Measurements from ENCODE around the gene SLC7A4.

The SLC7A4 gene

GRCh38 chr22:21018314-21018713, 14.0 kb downstream of the SLC7A4 start:
- Histone ChIP-seq H3K9ac (ENCODE audit: low read length) (no peak overlapping the region), H3F3A (ENCODE audit: insufficient read depth, low read length) (no peaks in the 10 kb centered on the region), H3K4me1 (ENCODE audit: low read length) (no peaks in the 10 kb centered on the region; the same call in 1 of the 2 replicates), H3K27me3 (replicated peaks; ENCODE audit: insufficient read depth, low read length) (peaks cover 58% of the 10 kb centered on the region), H3K27ac (ENCODE audit: low read length) (no peak overlapping the region), H3K4me2 (ENCODE audit: low read depth, low read length) (no peak overlapping the region), H3K4me3 (ENCODE audit: low read length) (no peak overlapping the region), H4K20me1 (ENCODE audit: insufficient read depth, low read length) (no peaks in the 10 kb centered on the region), H3K9me2 (replicated peaks; ENCODE audit: insufficient read depth, low read length) (no peaks in the 10 kb centered on the region), H3K79me2 (ENCODE audit: low read length) (no peaks in the 10 kb centered on the region), H3K36me3 (replicated peaks; ENCODE audit: insufficient read depth, low read length) (no peaks in the 10 kb centered on the region), H3K9me3 (replicated peaks; ENCODE audit: insufficient read depth, low read length) (no peaks in the 10 kb centered on the region), H2AFZ (ENCODE audit: low read length) (no peak overlapping the region)
- no peak for DNase-seq
- TF ChIP-seq EZH2 (optimal IDR thresholded peaks at IDR 0.05; ENCODE audit: low read depth, low read length) (no peak), CTCF (IDR thresholded peaks at IDR 0.05; ENCODE audit: low read length) (no peak), EZH2phosphoT487 (IDR thresholded peaks at IDR 0.05; ENCODE audit: low read length) (no peak)

GRCh38 chr22:21016644-21017420, 15.5 kb downstream of the SLC7A4 start:
- H3K36me3 ChIP-seq (replicated peaks; ENCODE audit: insufficient read depth, low read length), result no peaks in the 10 kb centered on the region
- no peak overlapping the region for H3K9ac ChIP-seq (ENCODE audit: low read length)
- no peak for DNase-seq
- no peaks in the 10 kb centered on the region for H3F3A ChIP-seq (ENCODE audit: insufficient read depth, low read length)
- no peaks in the 10 kb centered on the region for H3K79me2 ChIP-seq (ENCODE audit: low read length)
- H3K27me3 ChIP-seq (replicated peaks; ENCODE audit: insufficient read depth, low read length), result peaks cover 52% of the 10 kb centered on the region
- no peaks in the 10 kb centered on the region for H3K9me2 ChIP-seq (replicated peaks; ENCODE audit: insufficient read depth, low read length)
- no peak overlapping the region for H3K27ac ChIP-seq (ENCODE audit: low read length)
- no peaks in the 10 kb centered on the region; the same call in 1 of the 2 replicates for H3K4me1 ChIP-seq (ENCODE audit: low read length)
- H2AFZ ChIP-seq (ENCODE audit: low read length), result no peak overlapping the region
- no peaks in the 10 kb centered on the region for H4K20me1 ChIP-seq (ENCODE audit: insufficient read depth, low read length)
- no peak overlapping the region for H3K4me2 ChIP-seq (ENCODE audit: low read depth, low read length)
- no peaks in the 10 kb centered on the region for H3K9me3 ChIP-seq (replicated peaks; ENCODE audit: insufficient read depth, low read length)
- TF ChIP-seq CTCF (IDR thresholded peaks at IDR 0.05; ENCODE audit: low read length) (no peak), EZH2phosphoT487 (IDR thresholded peaks at IDR 0.05; ENCODE audit: low read length) (no peak), EZH2 (optimal IDR thresholded peaks at IDR 0.05; ENCODE audit: low read depth, low read length) (no peak)
- no peak overlapping the region for H3K4me3 ChIP-seq (ENCODE audit: low read length)

GRCh38 chr22:21015466-21016006, 16.8 kb downstream of the SLC7A4 start:
- DNase-seq, result no peak
- Histone ChIP-seq H2AFZ (ENCODE audit: low read length) (no peak overlapping the region), H3K9ac (ENCODE audit: low read length) (no peak overlapping the region), H3K9me3 (replicated peaks; ENCODE audit: insufficient read depth, low read length) (no peaks in the 10 kb centered on the region), H3F3A (ENCODE audit: insufficient read depth, low read length) (no peaks in the 10 kb centered on the region), H3K9me2 (replicated peaks; ENCODE audit: insufficient read depth, low read length) (no peaks in the 10 kb centered on the region), H3K79me2 (ENCODE audit: low read length) (no peaks in the 10 kb centered on the region), H3K27me3 (replicated peaks; ENCODE audit: insufficient read depth, low read length) (peaks cover 53% of the 10 kb centered on the region), H3K36me3 (replicated peaks; ENCODE audit: insufficient read depth, low read length) (no peaks in the 10 kb centered on the region), H3K4me3 (ENCODE audit: low read length) (no peak overlapping the region), H3K4me1 (ENCODE audit: low read length) (no peaks in the 10 kb centered on the region; the same call in 1 of the 2 replicates), H3K4me2 (ENCODE audit: low read depth, low read length) (no peak overlapping the region), H4K20me1 (ENCODE audit: insufficient read depth, low read length) (no peaks in the 10 kb centered on the region), H3K27ac (ENCODE audit: low read length) (no peak overlapping the region)
- TF ChIP-seq EZH2 (optimal IDR thresholded peaks at IDR 0.05; ENCODE audit: low read depth, low read length) (no peak), EZH2phosphoT487 (IDR thresholded peaks at IDR 0.05; ENCODE audit: low read length) (no peak), CTCF (IDR thresholded peaks at IDR 0.05; ENCODE audit: low read length) (no peak)

Data from MM.1S (cell line).